ENCODE data around the gene REPS2.
"Not testable (repeated sequence)": the region's sequence is repeated elsewhere in the genome, so short reads cannot be mapped to it uniquely, and the experiment has no call there.

GRCh38 chrX:16964976-16965375 lies 18.5 kb downstream of the REPS2 start:
- not testable (repeated sequence) for TF ChIP-seq CTCF (IDR thresholded peaks at IDR 0.05; ENCODE audit: low read length); EZH2 (optimal IDR thresholded peaks at IDR 0.05; ENCODE audit: low read depth, low read length)
